H9 (cell line): ENCODE results near the gene GLS. TPM values are rescaled to one million over a fixed set of nuclear protein-coding genes. Genes with fewer than 3 reads are reported as not detected.

Experiments
- DNase-seq: peaks from one replicate; pipeline ENCODE4 v3.0.0-alpha.2; 2017
- H2AFZ ChIP-seq: one replicate; pipeline ENCODE4 v1.6.1; 2013; ENCODE audit warnings: mild to moderate bottlenecking, low read length, control low read depth, moderate library complexity
- H2AK5ac ChIP-seq: 2 replicates; pipeline ENCODE4 v1.6.1; 2013; ENCODE audit warnings: low read length, control low read depth, mixed read lengths; ENCODE audit not compliant: insufficient read length
- H2BK120ac ChIP-seq: one replicate; pipeline ENCODE4 v1.6.1; 2013; ENCODE audit warnings: low read depth, mild to moderate bottlenecking, low read length, control low read depth, inconsistent platforms; ENCODE audit not compliant: poor library complexity, severe bottlenecking
- H2BK12ac ChIP-seq: 2 replicates; pipeline ENCODE4 v1.6.1; 2013; ENCODE audit warnings: low read length, control low read depth, mixed read lengths, low read depth; ENCODE audit not compliant: insufficient read length
- H2BK15ac ChIP-seq: 2 replicates; pipeline ENCODE4 v1.6.1; 2013; ENCODE audit warnings: low read depth, low read length, control low read depth
- H2BK20ac ChIP-seq: one replicate; pipeline ENCODE4 v1.6.1; 2013; ENCODE audit warnings: low read depth, mild to moderate bottlenecking, low read length, control low read depth, inconsistent platforms; ENCODE audit not compliant: poor library complexity, severe bottlenecking
- H2BK5ac ChIP-seq: 2 replicates; pipeline ENCODE4 v1.6.1; 2013; ENCODE audit warnings: low read length, control low read depth, mixed read lengths; ENCODE audit not compliant: insufficient read length
- H3K14ac ChIP-seq: 2 replicates; pipeline ENCODE4 v1.6.1; 2013; ENCODE audit warnings: low read length, control low read depth; ENCODE audit not compliant: insufficient read depth
- H3K18ac ChIP-seq: 2 replicates; pipeline ENCODE4 v1.6.1; 2013; ENCODE audit warnings: low read depth, mild to moderate bottlenecking, mixed read lengths, low read length, control low read depth; ENCODE audit not compliant: insufficient read length
- H3K23ac ChIP-seq: 2 replicates; pipeline ENCODE4 v1.6.1; 2013; ENCODE audit warnings: low read length, control low read depth, mixed read lengths, low read depth; ENCODE audit not compliant: insufficient read length
- H3K23me2 ChIP-seq: 2 replicates; pipeline ENCODE4 v1.6.1; 2013; ENCODE audit warnings: low read depth, mild to moderate bottlenecking, mixed read lengths, low read length, control low read depth; ENCODE audit not compliant: insufficient read length, poor library complexity, severe bottlenecking
- H3K27ac ChIP-seq: 2 replicates; pipeline ENCODE4 v1.5.1; 2013; ENCODE audit warnings: low read length, control low read depth, mixed read lengths, low read depth; ENCODE audit not compliant: insufficient read length
- H3K27me3 ChIP-seq: 2 replicates; pipeline ENCODE4 v1.6.1; 2013; ENCODE audit warnings: low read length, control low read depth, inconsistent platforms; ENCODE audit not compliant: insufficient read depth
- H3K4ac ChIP-seq: 2 replicates; pipeline ENCODE4 v1.6.1; 2013; ENCODE audit warnings: low read depth, mild to moderate bottlenecking, control low read depth, inconsistent platforms, low read length, moderate library complexity
- H3K4me1 ChIP-seq: 2 replicates; pipeline ENCODE4 v1.6.1; 2013; ENCODE audit warnings: low read length, control low read depth, inconsistent platforms; ENCODE audit not compliant: insufficient read depth
- H3K4me2 ChIP-seq: 2 replicates; pipeline ENCODE4 v1.6.1; 2013; ENCODE audit warnings: low read length, control low read depth, mixed read lengths; ENCODE audit not compliant: insufficient read length, insufficient read depth
- H3K56ac ChIP-seq: 2 replicates; pipeline ENCODE4 v1.6.1; 2013; ENCODE audit warnings: low read depth, mild to moderate bottlenecking, mixed read lengths, low read length, control low read depth; ENCODE audit not compliant: insufficient read length
- H3K79me1 ChIP-seq: 2 replicates; pipeline ENCODE4 v1.6.1; 2013; ENCODE audit warnings: low read depth, mild to moderate bottlenecking, moderate library complexity, low read length, control low read depth, inconsistent platforms; ENCODE audit not compliant: insufficient read depth, poor library complexity, severe bottlenecking
- H3K79me2 ChIP-seq: 2 replicates; pipeline ENCODE4 v1.6.1; 2013; ENCODE audit warnings: low read length, control low read depth, inconsistent platforms; ENCODE audit not compliant: insufficient read depth
- H3K9ac ChIP-seq: 2 replicates; pipeline ENCODE4 v1.6.1; 2013; ENCODE audit warnings: low read length, control low read depth, mixed read lengths; ENCODE audit not compliant: insufficient read length; ENCODE audit errors: extremely low read depth
- H3K9me3 ChIP-seq: one replicate; pipeline ENCODE4 v1.6.1; 2013; ENCODE audit warnings: low read depth, low read length, inconsistent platforms; ENCODE audit not compliant: control insufficient read depth
- H3T11ph ChIP-seq: one replicate; pipeline ENCODE4 v1.6.1; 2013; ENCODE audit warnings: mild to moderate bottlenecking, low read length, control low read depth, inconsistent platforms
- H4K20me1 ChIP-seq: one replicate; pipeline ENCODE4 v1.6.1; 2013; ENCODE audit not compliant: control insufficient read depth, insufficient read length, insufficient read depth
- H4K5ac ChIP-seq: 2 replicates; pipeline ENCODE4 v1.6.1; 2013; ENCODE audit warnings: low read depth, mild to moderate bottlenecking, mixed read lengths, low read length, control low read depth; ENCODE audit not compliant: insufficient read length
- H4K8ac ChIP-seq: replicated peaks from 2 replicates; pipeline ENCODE4 v1.6.1; 2013; ENCODE audit warnings: low read length, control low read depth, mixed read lengths, low read depth; ENCODE audit not compliant: insufficient read length
- H4K91ac ChIP-seq: 2 replicates; pipeline ENCODE4 v1.6.1; 2013; ENCODE audit warnings: low read depth, mild to moderate bottlenecking, moderate library complexity, mixed read lengths, low read length, control low read depth; ENCODE audit not compliant: insufficient read length
- H3K27ac Mint-ChIP-seq, 3 experiments: 2 replicates in 2 of 3; 3 replicates in 1 of 3; pipeline ENCODE4 v1.8.0; 2020 to 2021; ENCODE audit warnings: mixed read lengths in 3 of 3, mild to moderate bottlenecking in 1 of 3, moderate library complexity in 1 of 3
- H3K27me3 Mint-ChIP-seq: 2 replicates; pipeline ENCODE4 v1.8.0; 2021; ENCODE audit warnings: low read depth, mild to moderate bottlenecking, moderate library complexity, mixed read lengths
- H3K36me3 Mint-ChIP-seq, 3 experiments: 2 replicates in 2 of 3; 3 replicates in 1 of 3; pipeline ENCODE4 v1.8.0; 2020 to 2021; ENCODE audit warnings: low read depth in 3 of 3, mixed read lengths in 3 of 3; ENCODE audit not compliant: insufficient read depth in 1 of 3
- H3K4me1 Mint-ChIP-seq, 2 experiments: 2 replicates each; pipeline ENCODE4 v1.8.0; 2020; ENCODE audit warnings: mixed read lengths in 2 of 2
- H3K4me3 Mint-ChIP-seq, 2 experiments: 2 replicates in 1 of 2; 3 replicates in 1 of 2; pipeline ENCODE4 v1.8.0; 2020 to 2021; ENCODE audit warnings: mild to moderate bottlenecking in 2 of 2, mixed read lengths in 2 of 2, moderate library complexity in 1 of 2
- H3K9me3 Mint-ChIP-seq, 2 experiments: 2 replicates in 1 of 2; 3 replicates in 1 of 2; pipeline ENCODE4 v1.8.0; 2020; ENCODE audit warnings: mild to moderate bottlenecking in 2 of 2, mixed read lengths in 2 of 2, moderate library complexity in 1 of 2
- WGBS: extraction: QIAGEN DNeasy Blood & Tissue Kit; methylation state at CpG from one replicate; pipeline ENCODE4 v1.1.7; 2013; ENCODE audit warnings: missing lambda C conversion rate, low lambda C conversion rate, mixed read lengths; ENCODE audit not compliant: insufficient read length; ENCODE audit errors: extremely low coverage; 5-methylcytosine and 5-hydroxymethylcytosine counted together
- total RNA-seq: library from RNA; stranded (reverse); gene quantifications from 2 replicates; pipeline ENCODE4 v1.2.1, GENCODE V29; 2021
- TF ChIP-seq, protein P1 (sequence below): fragments of 200-600 bp; sonication (generic); conservative IDR thresholded peaks from 3 replicates; pipeline ENCODE4 v1.8.0; 2021; ENCODE audit warnings: antibody characterized with exemption, mild to moderate bottlenecking

The GLS gene
- total RNA-seq, 1 experiment from 2014 or later, result 69.3 TPM

DNA sequence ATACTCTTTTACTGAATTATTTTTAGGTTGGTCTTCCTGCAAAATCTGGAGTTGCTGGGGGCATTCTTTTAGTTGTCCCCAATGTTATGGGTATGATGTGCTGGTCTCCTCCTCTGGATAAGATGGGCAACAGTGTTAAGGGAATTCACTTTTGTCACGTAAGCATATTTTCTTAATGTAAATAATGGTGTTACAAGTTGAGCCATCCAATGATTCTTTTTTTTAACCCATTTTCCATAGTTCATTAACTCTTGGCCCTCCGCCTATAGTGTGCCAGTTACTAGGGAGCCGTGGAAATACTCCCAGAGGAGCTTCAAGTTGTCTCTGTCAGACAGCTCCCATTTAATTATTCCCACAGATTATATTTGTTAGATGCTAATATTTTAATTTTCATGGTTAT, 49.8 kb downstream of the GLS start:
- H4K5ac ChIP-seq, result no peak overlapping the region
- no peaks in the 10 kb centered on the region for H4K20me1 ChIP-seq
- no peaks in the 10 kb centered on the region for H3K9me3 ChIP-seq
- H2BK5ac ChIP-seq, result no peak overlapping the region
- H2AFZ ChIP-seq, result no peak overlapping the region
- no peak overlapping the region for H3T11ph ChIP-seq
- H2BK120ac ChIP-seq, result no peak overlapping the region
- TF ChIP-seq, protein P1, sequence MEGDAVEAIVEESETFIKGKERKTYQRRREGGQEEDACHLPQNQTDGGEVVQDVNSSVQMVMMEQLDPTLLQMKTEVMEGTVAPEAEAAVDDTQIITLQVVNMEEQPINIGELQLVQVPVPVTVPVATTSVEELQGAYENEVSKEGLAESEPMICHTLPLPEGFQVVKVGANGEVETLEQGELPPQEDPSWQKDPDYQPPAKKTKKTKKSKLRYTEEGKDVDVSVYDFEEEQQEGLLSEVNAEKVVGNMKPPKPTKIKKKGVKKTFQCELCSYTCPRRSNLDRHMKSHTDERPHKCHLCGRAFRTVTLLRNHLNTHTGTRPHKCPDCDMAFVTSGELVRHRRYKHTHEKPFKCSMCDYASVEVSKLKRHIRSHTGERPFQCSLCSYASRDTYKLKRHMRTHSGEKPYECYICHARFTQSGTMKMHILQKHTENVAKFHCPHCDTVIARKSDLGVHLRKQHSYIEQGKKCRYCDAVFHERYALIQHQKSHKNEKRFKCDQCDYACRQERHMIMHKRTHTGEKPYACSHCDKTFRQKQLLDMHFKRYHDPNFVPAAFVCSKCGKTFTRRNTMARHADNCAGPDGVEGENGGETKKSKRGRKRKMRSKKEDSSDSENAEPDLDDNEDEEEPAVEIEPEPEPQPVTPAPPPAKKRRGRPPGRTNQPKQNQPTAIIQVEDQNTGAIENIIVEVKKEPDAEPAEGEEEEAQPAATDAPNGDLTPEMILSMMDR, result no peak
- no peak overlapping the region for H3K9ac ChIP-seq
- no peaks in the 10 kb centered on the region for H3K79me2 ChIP-seq
- peaks cover 4 to 27% (median 20%) of the 10 kb centered on the region in 3 experiments; a peak in 6 of 7 replicates for H3K36me3 Mint-ChIP-seq
- H3K27ac ChIP-seq, result no peak overlapping the region
- no peak overlapping the region for H4K91ac ChIP-seq
- no peaks in the 10 kb centered on the region for H3K9me3 Mint-ChIP-seq
- no peak overlapping the region for H2BK12ac ChIP-seq
- no CpG with 5 or more reads among the region's 3 CpGs for WGBS
- H3K4me3 Mint-ChIP-seq, result no peak overlapping the region
- peaks cover 2% of the 10 kb centered on the region; the same call in 1 of the 2 replicates for H3K4me1 ChIP-seq
- H2BK15ac ChIP-seq, result no peak overlapping the region
- peaks cover 12 to 27% of the 10 kb centered on the region in 2 experiments for H3K4me1 Mint-ChIP-seq
- no peak overlapping the region for H2AK5ac ChIP-seq
- H3K18ac ChIP-seq, result no peak overlapping the region
- H3K23me2 ChIP-seq, result no peaks in the 10 kb centered on the region
- H3K23ac ChIP-seq, result no peak overlapping the region
- H3K27me3 ChIP-seq, result no peaks in the 10 kb centered on the region
- H3K27me3 Mint-ChIP-seq, result no peaks in the 10 kb centered on the region
- DNase-seq, result no peak
- no peak overlapping the region for H2BK20ac ChIP-seq
- H4K8ac ChIP-seq, result no peak overlapping the region
- H3K79me1 ChIP-seq, result no peaks in the 10 kb centered on the region
- peak overlapping the region in 2 of 3 experiments; percentile 4 to 81; a peak in 1 of 7 replicates for H3K27ac Mint-ChIP-seq
- no peak overlapping the region for H3K56ac ChIP-seq
- H3K14ac ChIP-seq, result no peak overlapping the region
- no peak overlapping the region for H3K4ac ChIP-seq
- no peak overlapping the region for H3K4me2 ChIP-seq
